ENCODE measurements around the gene FEZF2. TPM values are rescaled to one million over a fixed set of nuclear protein-coding genes. Genes with fewer than 3 reads are reported as not detected.

The FEZF2 gene
- total RNA-seq, 1 donor from 2014 or later, result 7.6 TPM

DNA sequence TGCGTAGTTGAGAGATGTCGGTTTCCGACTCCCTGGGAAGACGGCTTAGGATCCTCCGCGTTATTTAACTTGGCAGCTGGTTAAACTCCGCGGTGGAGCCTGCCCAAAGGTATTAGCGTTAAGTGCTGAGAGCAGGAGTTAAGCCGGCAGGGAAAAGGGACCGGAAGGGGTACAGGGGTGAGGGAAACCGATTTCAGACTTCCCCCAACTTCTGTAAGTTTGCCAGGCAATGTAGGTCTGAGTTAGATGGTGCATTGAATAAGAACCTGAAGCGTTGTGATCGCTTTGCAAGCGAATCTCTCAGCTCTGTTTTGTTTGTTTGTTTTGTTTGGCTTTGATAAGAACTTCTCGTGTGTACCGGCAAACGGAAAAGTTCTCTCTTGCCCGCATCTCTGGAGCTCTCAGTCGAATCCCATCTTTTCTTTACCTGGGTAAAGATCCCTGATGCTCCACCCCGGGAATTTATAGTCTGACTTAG, 6.0 kb upstream of the FEZF2 start:
- Mint-ChIP-seq H3K27me3 (ENCODE audit: insufficient read depth, low read depth) (peaks cover 77% of the 10 kb centered on the region), H3K4me1 (peaks cover 38% of the 10 kb centered on the region), H3K27ac (no peak overlapping the region), H3K9me3 (peaks cover 6% of the 10 kb centered on the region), H3K36me3 (peaks cover 2% of the 10 kb centered on the region), H3K4me3 (peak overlapping the region; percentile 76)
- Histone ChIP-seq H4K20me1 (ENCODE audit: low read depth) (peaks cover 70% of the 10 kb centered on the region), H3K27ac (no peak overlapping the region), H3K9me3 (ENCODE audit: low read depth) (no peaks in the 10 kb centered on the region), H3F3A (ENCODE audit: low read depth) (peaks cover 60% of the 10 kb centered on the region), H3K79me2 (ENCODE audit: low read depth) (no peaks in the 10 kb centered on the region), H3K27me3 (peaks cover 100% of the 10 kb centered on the region), H3K9ac (no peak overlapping the region), H2AFZ (replicated peaks) (no peak overlapping the region), H3K4me3 (peak overlapping the region; percentile 35), H3K4me1 (peaks cover 48% of the 10 kb centered on the region), H3K4me2 (peak overlapping the region; percentile 70), H3K36me3 (no peaks in the 10 kb centered on the region)
- DNase-seq (ENCODE audit: low spot score), result peak; percentile 87
- TF ChIP-seq, protein P1, sequence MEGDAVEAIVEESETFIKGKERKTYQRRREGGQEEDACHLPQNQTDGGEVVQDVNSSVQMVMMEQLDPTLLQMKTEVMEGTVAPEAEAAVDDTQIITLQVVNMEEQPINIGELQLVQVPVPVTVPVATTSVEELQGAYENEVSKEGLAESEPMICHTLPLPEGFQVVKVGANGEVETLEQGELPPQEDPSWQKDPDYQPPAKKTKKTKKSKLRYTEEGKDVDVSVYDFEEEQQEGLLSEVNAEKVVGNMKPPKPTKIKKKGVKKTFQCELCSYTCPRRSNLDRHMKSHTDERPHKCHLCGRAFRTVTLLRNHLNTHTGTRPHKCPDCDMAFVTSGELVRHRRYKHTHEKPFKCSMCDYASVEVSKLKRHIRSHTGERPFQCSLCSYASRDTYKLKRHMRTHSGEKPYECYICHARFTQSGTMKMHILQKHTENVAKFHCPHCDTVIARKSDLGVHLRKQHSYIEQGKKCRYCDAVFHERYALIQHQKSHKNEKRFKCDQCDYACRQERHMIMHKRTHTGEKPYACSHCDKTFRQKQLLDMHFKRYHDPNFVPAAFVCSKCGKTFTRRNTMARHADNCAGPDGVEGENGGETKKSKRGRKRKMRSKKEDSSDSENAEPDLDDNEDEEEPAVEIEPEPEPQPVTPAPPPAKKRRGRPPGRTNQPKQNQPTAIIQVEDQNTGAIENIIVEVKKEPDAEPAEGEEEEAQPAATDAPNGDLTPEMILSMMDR (IDR thresholded peaks at IDR 0.05), result no peak
- TF ChIP-seq EZH2phosphoT487 (IDR thresholded peaks at IDR 0.05), result peak; percentile 33
- TF ChIP-seq EZH2 (IDR thresholded peaks at IDR 0.05), result peak; percentile 70

DNA sequence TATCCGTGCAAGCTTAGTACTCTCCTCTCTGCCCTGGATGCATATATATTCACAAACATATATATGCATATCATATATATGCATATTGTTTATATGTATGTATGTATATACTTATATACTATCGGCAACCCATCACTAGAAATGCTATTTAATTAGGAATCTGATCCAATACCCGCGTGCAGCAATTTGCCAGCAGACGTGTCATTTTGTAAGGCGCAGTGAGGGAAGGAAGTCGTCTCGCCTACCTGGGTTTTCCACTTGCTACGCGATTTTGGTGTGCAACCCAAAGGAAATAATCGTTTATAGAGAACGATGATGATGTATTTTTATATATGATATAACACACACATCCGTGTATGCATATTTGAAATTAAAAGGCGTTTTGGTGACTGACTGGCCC, 5.6 kb upstream of the FEZF2 start:
- peaks cover 42% of the 10 kb centered on the region for H3K4me1 Mint-ChIP-seq
- peaks cover 2% of the 10 kb centered on the region for H3K36me3 Mint-ChIP-seq
- H3F3A ChIP-seq (ENCODE audit: low read depth), result peaks cover 64% of the 10 kb centered on the region
- no peak overlapping the region for H2AFZ ChIP-seq (replicated peaks)
- peak overlapping the region; percentile 76 for H3K4me3 Mint-ChIP-seq
- no peak overlapping the region for H3K9ac ChIP-seq
- no peaks in the 10 kb centered on the region for H3K79me2 ChIP-seq (ENCODE audit: low read depth)
- DNase-seq (ENCODE audit: low spot score), result peak; percentile 26
- TF ChIP-seq, protein P1 (IDR thresholded peaks at IDR 0.05), result no peak
- TF ChIP-seq EZH2 (IDR thresholded peaks at IDR 0.05), result peak; percentile 74
- TF ChIP-seq EZH2phosphoT487 (IDR thresholded peaks at IDR 0.05), result no peak
- peaks cover 81% of the 10 kb centered on the region for H3K27me3 Mint-ChIP-seq (ENCODE audit: insufficient read depth, low read depth)
- H3K27ac Mint-ChIP-seq, result no peak overlapping the region
- H4K20me1 ChIP-seq (ENCODE audit: low read depth), result peaks cover 75% of the 10 kb centered on the region
- no peaks in the 10 kb centered on the region for H3K36me3 ChIP-seq
- peaks cover 52% of the 10 kb centered on the region for H3K4me1 ChIP-seq
- H3K4me3 ChIP-seq, result peak overlapping the region; percentile 35
- H3K9me3 Mint-ChIP-seq, result peaks cover 6% of the 10 kb centered on the region
- H3K4me2 ChIP-seq, result peak overlapping the region; percentile 70
- peaks cover 100% of the 10 kb centered on the region for H3K27me3 ChIP-seq
- H3K9me3 ChIP-seq (ENCODE audit: low read depth), result no peaks in the 10 kb centered on the region
- H3K27ac ChIP-seq, result no peak overlapping the region

DNA sequence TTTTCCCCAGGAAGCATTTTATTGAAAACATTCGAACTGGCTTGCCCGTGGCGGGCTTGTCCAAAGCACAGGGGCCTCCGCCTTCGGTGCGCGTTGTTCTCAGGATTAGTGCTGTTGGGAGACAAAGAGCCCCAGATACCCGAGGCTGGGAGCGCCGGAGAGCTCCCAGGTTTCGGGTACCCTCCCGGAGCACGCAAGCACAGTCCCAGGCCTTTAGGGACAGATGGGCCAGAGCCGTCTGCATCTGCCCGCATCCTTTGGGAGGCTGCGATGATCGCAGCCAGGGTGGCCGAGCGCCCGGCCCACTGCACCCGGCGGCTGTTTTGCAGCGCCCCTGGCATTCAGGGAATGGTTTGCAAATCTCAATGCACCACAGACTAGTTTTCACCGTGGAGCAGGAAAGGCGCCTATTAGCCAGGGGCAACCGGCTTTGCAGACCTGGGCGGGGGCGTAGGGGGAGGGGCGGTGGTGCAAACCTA, 5.0 kb upstream of the FEZF2 start:
- peaks cover 100% of the 10 kb centered on the region for H3K27me3 ChIP-seq
- H3F3A ChIP-seq (ENCODE audit: low read depth), result peaks cover 70% of the 10 kb centered on the region
- H3K4me3 ChIP-seq, result peak overlapping the region; percentile 35
- TF ChIP-seq, protein P1 (IDR thresholded peaks at IDR 0.05), result no peak
- TF ChIP-seq EZH2phosphoT487 (IDR thresholded peaks at IDR 0.05), result no peak
- TF ChIP-seq EZH2 (IDR thresholded peaks at IDR 0.05), result peak; percentile 13
- H3K4me1 ChIP-seq, result peaks cover 57% of the 10 kb centered on the region
- Mint-ChIP-seq H3K27ac (peak overlapping the region; percentile 95), H3K9me3 (peaks cover 6% of the 10 kb centered on the region), H3K27me3 (ENCODE audit: insufficient read depth, low read depth) (peaks cover 83% of the 10 kb centered on the region), H3K36me3 (peaks cover 2% of the 10 kb centered on the region), H3K4me1 (peaks cover 42% of the 10 kb centered on the region), H3K4me3 (peak overlapping the region; percentile 81)
- no peak overlapping the region for H2AFZ ChIP-seq (replicated peaks)
- DNase-seq (ENCODE audit: low spot score), result peak; percentile 92
- H3K36me3 ChIP-seq, result no peaks in the 10 kb centered on the region
- no peaks in the 10 kb centered on the region for H3K79me2 ChIP-seq (ENCODE audit: low read depth)
- H3K9me3 ChIP-seq (ENCODE audit: low read depth), result no peaks in the 10 kb centered on the region
- no peak overlapping the region for H3K9ac ChIP-seq
- peaks cover 80% of the 10 kb centered on the region for H4K20me1 ChIP-seq (ENCODE audit: low read depth)
- H3K27ac ChIP-seq, result no peak overlapping the region
- peak overlapping the region; percentile 70 for H3K4me2 ChIP-seq
